Activated T-helper 9 cell treated with anti-CD3 and anti-CD28 coated beads, Interleukin-2, amount 50 U/mL, for 16 hours (primary cell): Measurements from ENCODE around the gene PRSS57.
"Not testable (repeated sequence)": the region's sequence is repeated elsewhere in the genome, so short reads cannot be mapped to it uniquely, and the experiment has no call there.

Experiments used
- DNase-seq: peaks from one replicate; pipeline ENCODE4 v3.0.0-alpha.2; 2020; ENCODE audit warnings: low read depth

The PRSS57 gene

DNA sequence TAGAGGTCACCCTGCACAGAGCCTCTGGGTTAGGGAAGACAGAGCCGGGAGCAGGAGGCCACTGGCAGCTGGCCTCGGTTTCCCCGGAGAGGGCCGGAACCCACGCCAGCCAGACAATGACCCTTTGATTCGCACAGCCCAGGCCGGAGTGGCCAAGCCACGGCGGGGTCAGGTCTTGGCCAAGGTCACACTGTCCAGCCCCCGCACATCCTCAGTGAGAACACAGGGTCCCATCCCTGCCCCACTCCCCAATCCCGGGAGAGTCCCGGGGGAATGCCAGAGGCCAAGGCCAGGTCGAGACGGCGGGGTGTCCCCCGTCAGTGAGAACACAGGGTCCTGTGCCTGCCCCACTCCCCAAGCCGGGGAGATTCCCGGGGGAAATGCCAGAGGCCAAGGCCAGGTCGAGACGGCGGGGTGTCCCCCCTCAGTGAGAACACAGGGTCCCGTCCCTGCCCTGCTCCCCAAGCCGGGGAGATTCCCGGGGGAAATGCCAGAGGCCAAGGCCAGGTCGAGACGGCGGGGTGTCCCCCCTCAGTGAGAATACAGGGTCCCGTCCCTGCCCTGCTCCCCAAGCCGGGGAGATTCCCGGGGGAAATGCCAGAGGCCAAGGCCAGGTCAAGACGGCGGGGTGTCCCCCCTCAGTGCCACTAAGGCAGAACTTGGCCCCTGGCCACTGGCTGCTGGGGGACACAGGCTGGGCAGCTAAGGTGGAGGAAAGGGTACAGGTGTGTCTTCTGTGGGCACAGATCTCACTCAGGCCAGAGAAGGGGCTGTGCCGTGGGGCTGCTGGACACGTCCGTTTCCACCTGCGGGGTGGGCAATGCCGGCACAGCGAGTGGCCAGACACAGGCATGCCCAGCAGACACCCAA is 20.7 kb downstream of the PRSS57 start:
- no peak for DNase-seq

DNA sequence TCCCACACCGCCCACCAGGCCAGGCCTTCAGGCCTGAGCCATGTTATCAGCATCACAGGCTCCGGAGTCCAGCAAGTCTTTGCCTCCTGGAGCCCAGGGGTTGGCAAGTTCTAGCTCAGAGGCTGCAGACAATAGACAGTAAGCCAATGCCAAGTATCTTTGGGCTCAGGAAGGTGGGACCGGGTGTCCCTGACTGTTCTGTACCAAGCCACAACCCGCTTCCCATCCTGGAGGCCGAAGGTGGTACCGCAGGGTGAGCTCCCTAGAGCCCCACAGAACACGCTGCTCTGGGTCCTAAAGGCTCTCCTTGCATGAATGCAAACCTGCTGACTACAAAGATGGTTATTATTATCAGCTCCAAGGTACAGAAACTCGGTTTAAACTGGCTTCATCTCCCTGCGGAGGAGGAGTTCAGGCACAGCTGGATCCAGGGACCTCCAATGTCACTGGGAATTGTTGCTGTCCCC is 24.6 kb downstream of the PRSS57 start:
- no peak for DNase-seq

DNA sequence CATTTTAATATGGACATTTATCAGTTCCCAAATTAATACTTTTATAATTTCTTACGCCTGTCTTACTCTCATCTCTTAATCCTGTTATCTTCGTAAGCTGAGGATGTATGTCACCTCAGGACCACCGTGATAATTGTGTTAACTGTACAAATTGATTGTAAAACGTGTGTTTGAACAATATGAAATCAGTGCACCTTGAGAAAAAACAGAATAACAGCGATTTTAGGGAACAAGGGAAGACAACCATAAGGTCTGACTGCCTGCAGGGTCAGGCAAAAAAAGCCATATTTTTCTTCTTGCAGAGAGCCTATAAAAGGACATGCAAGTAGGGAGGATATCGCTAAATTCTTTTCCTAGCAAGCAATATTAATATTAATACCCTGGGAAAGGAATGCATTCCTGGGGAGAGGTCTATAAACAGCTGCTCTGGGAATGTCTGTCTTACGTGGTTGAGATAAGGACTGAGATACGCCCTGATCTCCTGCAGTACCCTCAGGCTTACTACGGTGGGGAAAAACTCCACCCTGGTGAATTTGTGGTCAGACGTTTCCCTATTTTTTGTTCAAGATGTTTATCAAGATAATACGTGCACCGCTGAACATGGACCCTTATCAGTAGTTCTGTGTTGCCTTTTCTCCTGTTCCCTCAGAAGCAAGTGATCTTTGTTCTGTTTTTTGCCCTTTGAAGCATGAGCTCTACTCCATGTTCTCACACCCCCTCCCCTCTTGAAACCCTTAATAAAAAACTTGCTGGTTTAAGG is 26.4 kb downstream of the PRSS57 start:
- DNase-seq = not testable (repeated sequence)

DNA sequence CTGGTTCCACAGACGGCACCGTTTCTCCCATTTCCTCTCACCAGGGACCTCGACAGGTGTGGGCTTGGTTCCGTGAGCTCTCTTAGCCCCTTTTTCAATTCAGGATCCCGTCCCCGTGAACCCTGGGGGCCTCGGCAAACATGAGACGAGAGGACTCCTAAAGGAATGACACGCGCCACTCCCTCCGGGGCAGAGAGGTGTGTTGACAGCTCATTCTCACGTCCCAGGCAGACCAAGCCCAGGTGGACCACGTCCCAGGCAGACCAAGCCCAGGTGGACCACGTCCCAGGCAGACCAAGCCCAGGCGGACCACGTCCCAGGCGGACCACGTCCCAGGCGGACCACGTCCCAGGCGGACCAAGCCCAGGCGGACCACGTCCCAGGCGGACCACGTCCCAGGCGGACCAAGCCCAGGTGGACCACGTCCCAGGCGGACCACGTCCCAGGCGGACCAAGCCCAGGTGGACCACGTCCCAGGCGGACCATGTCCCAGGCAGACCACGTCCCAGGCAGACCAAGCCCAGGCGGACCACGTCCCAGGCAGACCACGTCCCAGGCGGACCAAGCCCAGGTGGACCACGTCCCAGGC is 28.2 kb downstream of the PRSS57 start:
- not testable (repeated sequence) for DNase-seq

DNA sequence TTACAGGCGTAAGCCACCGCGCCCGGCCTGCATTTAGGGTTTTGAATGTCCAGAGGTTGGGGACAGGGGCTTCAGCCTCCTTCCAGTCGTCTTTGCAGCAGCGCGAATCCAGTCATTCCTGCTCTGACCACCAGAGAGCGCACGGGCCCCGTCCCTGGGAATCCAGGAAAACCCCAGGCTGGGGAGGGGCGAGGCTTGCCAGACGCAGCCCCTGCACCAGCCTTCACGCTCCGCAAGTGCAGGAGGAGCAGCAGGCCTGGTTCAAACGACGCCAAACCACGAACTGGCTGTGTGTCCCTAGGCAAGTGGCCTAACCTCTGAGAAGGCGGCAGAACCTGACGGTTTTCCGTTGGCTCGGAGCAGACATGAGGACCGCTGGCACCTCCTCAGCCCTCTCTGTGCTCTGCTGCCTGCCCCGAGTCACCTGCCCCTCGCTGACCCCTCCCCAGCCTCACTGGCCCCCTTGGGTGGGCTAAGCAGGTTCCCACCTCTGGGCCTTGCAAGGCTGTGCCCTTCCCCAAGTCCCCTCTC is 30.3 kb downstream of the PRSS57 start:
- DNase-seq = peak; percentile 72

DNA sequence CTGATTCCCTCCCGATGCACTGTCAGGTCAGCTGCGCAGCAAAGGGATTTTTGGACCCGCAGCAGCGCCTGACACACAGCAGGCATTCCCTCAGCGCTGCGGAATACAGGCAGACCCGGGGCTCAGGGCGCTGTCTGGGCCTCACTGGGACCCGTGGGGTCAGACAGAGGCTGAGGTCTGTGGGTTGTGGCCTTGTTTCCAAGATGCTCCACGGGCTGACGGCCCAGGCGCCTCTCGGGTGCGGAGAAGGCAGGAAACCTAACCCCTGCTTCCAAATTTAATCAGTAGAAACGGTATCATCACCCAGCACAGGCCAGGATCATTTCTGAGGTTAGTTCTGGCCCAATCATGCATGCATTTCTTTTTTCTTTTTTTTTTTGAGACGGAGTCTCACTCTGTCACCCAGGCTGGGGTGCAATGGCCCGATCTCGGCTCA is 31.6 kb downstream of the PRSS57 start:
- DNase-seq = no peak

DNA sequence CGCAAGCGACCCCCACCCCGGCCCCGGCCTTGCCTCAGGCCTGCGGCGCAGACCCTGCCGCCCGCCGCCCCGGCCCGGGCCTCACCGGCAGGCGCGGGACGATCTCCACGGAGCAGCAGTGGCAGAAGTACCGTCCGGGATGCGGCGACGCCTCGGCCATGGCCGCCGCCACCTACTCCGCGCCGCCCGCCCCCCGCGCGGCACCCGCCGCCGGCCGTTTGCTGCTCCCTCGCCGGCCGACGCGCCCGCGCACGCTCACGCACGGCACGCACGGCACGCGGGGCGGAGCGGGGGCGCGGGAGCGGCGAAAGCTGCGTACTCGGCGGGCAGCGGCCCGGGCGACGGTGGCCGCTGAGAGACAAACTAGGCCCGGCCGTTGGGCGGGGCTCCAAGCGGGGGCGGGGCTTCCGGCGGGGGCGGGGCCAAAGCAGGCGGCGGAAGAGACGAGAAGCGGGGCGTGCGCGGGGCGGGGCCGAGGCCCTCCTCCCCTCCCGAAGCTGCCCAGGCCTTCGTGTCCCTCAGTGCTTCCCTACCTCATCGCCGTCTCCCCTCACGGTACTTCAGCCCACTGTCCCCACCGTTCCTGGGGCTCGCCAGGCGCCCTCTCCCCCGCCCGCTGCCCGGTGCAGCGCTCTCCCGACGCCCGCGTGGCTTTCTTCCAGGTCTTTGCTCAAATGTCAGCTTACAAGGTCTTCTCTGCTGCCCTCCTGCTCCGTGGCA is 32.1 kb downstream of the PRSS57 start, which contains the start of gene RNF126:
TSS of gene RNF126 (minus strand) at position 253 of the 720 bp plus-strand sequence. CDS start at position 160, 93 bp downstream.
- peak; percentile 94 for DNase-seq

DNA sequence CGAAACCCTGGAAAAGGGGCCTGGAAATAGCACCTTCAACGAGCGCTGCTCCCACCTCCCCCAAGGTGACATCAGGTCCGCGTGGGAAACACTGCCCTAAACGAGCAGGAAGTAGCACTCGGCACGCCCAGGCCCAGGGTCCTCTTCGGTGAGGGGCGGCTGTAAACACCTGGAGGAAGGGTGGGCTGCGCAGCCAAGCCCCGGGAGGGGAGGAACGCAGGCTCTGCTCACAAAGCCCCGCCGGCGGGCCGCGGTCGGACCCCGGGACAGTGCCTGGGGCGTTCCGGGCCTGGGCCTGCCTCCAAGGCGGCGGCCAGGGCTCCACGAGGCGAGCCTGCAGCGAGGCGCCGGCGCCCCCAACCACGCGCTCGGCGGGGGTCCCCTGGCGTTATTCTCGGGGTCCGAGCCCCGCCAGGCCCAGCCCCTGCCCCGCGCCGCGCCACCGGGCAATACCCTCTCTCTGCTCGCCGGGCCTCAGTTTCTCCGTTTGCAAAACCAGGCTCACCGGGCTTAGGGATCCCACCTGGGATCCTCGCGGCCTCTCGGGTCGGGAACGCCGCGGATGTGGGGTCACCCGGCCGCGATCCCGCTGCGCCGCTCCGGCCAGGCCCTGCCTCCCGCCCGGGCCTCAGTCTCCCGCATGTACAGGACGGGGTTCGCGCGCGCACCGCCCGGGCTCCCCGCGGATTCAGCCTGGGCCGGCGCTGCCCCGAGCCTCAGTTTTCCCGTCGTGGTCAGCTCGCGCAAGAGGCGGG is 32.9 kb downstream of the PRSS57 start:
- DNase-seq = peak; percentile 59

DNA sequence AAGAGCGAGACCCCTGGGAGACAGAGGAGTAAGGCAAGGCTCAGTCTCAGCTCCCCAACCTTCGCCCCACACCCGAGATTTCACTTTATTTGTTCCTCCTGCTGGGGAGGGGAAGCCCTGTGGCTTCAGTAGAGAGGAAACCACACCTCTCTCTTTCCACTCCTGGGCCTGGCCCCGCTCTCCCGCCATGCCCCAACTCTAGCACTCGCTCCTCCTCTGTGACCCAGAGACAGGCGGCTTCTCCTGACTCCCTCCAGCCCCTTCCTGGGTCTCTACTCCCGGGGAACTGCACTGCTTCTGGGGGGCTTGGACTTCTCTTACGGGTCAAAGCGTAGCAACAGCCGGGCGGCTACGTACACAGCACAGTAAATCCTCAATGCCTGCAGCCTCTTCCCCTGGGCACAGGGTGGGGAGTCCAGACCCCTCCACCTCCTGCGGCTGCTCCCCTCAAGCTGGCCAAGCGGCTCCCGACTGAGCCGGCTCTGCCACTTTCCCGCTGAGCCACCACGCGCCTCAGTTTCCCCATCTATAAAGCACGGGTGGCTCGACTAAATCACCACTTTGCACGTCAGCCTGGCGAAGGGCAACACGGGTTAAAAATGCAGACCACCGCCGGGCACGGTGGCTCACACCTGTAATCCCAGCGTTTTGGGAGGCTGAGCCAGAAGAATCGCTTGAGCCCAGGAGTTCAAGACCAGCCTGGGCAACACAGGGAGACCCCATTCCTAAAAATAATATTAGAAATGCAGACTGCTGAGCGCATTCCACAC is 33.6 kb downstream of the PRSS57 start:
- DNase-seq = peak; percentile 41

DNA sequence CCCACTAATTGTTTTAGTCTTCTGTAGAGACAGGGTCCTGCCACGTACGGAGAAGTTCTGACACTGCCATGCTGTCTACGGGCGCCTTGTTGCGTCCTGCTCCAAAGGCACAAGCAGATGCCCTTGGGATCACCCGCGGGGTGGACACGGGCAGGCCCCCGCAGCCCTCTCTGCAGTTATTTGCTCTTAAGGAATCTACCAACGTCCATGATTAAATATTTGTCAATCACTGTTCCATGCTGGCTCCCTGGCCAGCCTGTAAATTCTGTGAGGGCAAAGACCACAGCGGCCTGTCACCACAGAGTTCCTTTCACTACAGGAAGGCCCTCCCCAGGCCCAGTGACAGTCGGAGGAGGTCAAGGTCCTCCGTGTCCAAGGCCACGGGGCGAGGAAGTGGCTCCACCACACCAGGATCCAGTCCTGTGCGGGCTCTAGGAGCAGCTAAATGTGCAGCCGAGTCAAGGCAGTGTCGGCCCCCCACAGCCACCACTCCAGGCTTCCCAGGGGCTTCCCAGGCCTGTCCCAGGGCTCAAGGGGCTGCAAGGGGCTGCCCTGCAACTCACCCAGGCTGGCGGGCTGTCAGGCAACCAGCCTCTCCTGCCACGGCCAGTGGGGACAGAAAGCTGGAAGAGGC is 34.3 kb downstream of the PRSS57 start:
- DNase-seq = no peak

DNA sequence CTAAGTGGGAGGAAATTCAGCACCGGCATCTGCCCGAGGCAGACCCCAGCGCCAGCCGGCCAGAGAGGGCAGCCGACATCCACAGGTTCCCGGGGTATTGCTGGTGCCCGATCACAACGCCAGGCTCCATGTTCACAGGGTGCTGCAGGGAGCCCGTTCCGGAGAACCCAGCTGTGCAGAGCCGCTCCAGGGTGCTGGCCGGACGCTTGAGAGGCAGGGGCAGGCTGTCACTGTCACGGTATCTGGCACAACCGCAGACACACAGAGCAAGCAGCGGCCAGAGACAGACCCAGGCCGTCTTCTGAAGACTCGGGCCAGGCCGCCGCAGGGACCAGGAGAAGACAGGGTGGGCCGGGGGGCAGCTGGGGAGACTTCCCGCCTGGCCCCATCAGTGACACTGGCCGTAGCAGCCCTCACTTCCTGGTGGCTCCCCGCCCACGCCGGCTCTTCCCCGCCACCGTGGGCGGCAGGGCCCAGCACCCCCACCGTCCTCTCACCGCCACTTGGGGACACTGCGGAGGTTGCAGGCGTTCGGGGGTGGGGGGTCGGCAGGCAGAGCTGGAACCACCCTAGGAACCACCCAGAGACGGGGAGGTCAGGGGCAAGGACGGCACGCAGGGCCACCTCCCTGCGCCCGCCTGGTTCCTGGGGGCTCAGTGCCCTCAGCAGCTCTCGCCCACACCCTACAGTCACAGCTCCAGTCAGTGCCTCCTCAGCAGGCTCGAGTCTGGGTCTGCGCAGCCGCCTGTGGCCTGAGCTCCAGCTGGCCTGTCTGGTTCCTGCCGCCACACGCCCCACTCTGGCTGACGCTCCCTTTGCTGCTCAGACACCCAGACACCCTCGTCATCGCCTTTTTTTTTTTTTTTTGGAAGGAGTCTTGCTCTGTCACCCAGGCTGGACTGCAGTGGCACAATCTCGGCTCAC is 36.1 kb downstream of the PRSS57 start:
- DNase-seq = no peak

DNA sequence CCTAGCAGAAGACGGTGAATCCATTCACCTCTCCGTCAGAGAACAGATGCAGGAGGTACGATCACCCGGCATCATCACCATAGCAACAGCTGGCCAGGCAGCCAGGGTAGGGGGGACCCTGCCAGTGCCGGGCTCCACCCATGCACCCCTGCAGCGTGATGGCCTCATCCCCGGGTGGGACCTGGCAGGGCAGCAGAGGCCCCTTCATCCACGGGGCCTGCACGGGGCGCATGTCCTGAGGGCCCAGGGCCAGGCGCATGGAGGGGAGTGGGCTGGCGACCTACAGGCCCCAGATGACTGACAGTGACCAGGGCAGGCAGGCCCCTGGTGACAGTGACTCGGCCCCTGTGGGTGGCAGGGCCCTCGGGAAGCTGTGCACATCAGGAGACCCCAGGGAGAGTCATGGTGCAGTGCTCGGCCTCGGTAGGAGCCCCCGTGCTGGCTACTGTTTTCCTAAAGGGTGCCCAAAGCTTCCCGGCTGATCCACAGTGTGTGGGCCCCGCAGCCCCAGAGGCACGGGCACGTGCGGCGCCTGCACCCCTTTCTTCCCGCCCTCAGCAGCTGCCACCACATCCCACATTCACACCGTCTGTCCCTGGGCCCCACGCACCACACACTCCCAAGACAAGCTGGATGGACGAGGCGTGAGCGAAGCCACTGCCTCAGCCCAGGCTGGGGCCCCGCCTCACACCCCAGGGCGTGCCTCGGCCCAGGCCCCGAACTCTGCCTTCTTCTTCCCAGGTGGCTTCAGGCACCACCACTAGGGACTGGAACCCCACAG is 37.0 kb downstream of the PRSS57 start:
- no peak for DNase-seq

DNA sequence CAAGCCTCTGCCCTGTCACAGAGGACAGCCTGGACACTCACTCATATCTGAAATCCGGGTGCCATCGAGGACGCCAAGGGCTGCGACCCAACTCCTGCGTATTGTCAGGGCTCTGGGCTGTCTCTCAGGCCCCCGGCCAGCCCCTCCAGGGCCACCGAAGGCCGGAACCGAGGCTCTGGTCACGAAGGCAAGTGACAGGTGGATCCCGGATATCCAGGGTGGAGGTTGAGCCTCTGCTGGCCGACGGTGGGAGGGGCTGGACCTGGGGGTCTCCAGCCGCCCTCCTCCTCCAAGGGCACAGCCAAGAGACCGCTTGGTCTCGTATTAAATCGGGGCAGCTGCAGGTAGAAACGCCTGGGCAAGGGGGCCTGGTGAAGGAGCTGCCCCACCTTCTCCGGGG is 37.6 kb downstream of the PRSS57 start:
- DNase-seq = no peak

DNA sequence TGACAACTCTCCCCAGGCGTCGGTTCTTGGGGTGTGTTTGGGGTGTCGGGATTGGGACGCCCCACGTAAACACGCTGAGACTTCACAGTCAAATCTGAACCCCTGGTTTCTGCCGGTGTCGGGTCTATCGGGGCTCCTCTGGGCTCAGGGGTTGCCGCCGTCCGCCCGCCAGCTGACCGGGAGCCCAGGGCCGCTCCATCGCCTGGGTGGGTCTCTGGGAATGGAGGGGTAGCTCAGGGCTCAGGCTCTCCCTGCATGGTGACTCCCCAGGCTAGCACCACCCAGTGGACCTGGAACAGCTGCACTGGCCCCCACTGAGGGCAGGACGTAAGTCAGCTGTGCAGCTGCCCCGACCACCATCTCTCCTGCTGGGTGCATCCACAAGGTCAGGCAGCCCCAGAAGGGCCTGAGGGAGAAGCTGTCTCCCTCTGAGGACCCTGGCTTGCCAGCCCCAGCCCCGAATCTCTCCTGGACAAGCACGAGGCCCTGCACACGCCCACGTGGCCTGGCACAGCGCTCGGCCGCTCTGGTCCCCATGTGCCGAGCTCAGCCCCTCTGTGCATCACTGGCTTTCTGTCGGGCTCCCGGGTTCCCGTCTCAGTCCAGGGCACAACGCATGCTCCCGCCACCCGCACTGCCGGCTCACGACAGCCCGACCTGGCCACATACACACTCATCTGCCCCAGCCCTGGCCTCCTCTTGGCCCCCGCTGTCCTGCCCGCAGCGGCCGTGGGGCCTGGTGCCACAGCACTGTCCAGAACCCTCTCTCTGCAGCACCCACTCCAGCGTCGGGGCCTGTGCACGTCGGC is 38.3 kb downstream of the PRSS57 start:
- no peak for DNase-seq

DNA sequence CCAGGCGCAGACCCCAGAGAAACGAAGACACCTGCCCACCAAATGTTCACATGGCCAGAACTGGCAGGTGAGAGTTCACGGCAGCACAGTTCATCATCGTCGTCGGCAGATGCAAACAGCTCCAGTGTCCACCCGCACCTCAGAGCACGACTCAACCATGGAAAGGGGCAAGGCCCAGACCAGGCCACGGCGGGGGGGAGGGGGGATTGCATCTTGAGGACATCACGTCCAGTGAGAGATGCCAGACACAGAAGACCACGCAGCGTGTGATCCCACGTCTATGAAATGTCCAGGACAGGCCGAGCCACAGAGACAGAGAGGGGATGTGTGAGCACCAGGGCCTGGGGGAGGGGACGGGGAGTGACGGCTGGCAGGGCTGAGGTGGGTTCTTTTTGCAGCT is 39.6 kb downstream of the PRSS57 start:
- no peak for DNase-seq

DNA sequence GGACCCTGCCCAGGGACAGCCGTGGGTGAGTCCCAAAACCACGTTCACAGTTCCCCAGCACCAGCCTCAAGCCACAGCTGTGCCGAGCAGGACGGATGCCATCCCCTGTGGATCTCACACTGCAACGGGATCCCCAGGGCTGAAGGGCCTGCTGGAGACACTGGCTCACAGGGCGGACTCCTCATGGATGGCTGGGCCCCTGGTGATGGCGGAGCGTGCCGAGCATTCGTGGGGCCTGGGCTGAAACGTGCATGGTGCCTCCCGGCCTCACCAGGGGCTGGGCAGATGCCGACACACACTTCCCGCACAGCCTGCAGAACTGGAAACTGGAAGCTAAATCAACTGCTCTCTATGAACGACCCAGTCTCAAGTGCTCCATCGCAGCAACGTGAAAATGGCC is 41.8 kb downstream of the PRSS57 start:
- DNase-seq = no peak
